Body of pancreas (tissue), 4 donors: ENCODE results near the gene LCE2B. TPM values are rescaled to one million over a fixed set of nuclear protein-coding genes. Genes with fewer than 3 reads are reported as not detected.

ENCODE experiments used
- ATAC-seq: fragments of 150-250 bp; one replicate; pipeline ENCODE4 v1.9.1; 2016
- DNase-seq, 4 donors: peaks; one replicate each; pipeline ENCODE4 v3.0.0-alpha.2; 2019
- H3K27ac ChIP-seq, 4 donors: fragments of 200-600 bp; sonication (generic); 1 replicate in 3 of 4; 2 replicates in 1 of 4; pipeline versions ENCODE4 v1.5.1 to v1.6.1; 2016 to 2019; ENCODE audit warnings: mild to moderate bottlenecking in 1 of 4, mixed read lengths in 1 of 4, moderate library complexity in 1 of 4
- H3K27me3 ChIP-seq, 2 donors: fragments of 200-600 bp; sonication (generic); one replicate each; pipeline ENCODE4 v1.6.0; 2016; ENCODE audit warnings: mild to moderate bottlenecking in 1 of 2
- H3K36me3 ChIP-seq, 2 donors: fragments of 200-600 bp; sonication (generic); replicated peaks in 1 of 2; 2 replicates each; pipeline ENCODE4 v1.5.1; 2016; ENCODE audit warnings: low read depth in 2 of 2; ENCODE audit not compliant: insufficient read depth in 1 of 2
- H3K4me1 ChIP-seq: fragments of 200-600 bp; sonication (generic); one replicate; pipeline ENCODE4 v1.6.0; 2016
- H3K4me3 ChIP-seq, 2 donors: fragments of 200-600 bp; sonication (generic); 1 replicate in 1 of 2; 2 replicates in 1 of 2; pipeline ENCODE4 v1.5.1; 2016 to 2019
- H3K9me3 ChIP-seq, 3 donors: fragments of 200-600 bp; sonication (generic); 1 replicate in 2 of 3; 2 replicates in 1 of 3; pipeline ENCODE4 v1.5.1; 2016
- CTCF ChIP-seq, 7 experiments: fragments of 450-650 bp in 4 of 7; fragments of 200-600 bp in 3 of 7; sonication (generic) in 3 of 7; IDR thresholded peaks; one replicate each; pipeline ENCODE4 v1.5.1; 2016 to 2019; ENCODE audit warnings: antibody characterized with exemption in 7 of 7
- POLR2A ChIP-seq, 3 donors: fragments of 450-650 bp; IDR thresholded peaks; one replicate each; pipeline ENCODE4 v1.6.1; 2016; ENCODE audit warnings: antibody characterized with exemption in 3 of 3, mild to moderate bottlenecking in 2 of 3
- WGBS, 2 donors: methylation state at CpG; one replicate each; pipeline ENCODE4 v1.1.5; 2017; 5-methylcytosine and 5-hydroxymethylcytosine counted together
- intact Hi-C: fragments of 100-400 bp; cut with DNase I; formaldehyde crosslinking; loops from one replicate; pipeline ENCODE4 v1.15.1; 2023
- total RNA-seq, 2 donors: library from RNA; depleted of rRNA; stranded (reverse); fragments of >200 nt; gene quantifications; one replicate each; pipeline ENCODE4 v1.1.0, GENCODE V29; 2016

LCE2B gene
- total RNA-seq, 2 donors from 2014 or later = not detected

GRCh38 chr1:152718238-152718637, 32.3 kb downstream of the LCE2B start:
- DNase-seq (no peak), ATAC-seq (no peak)
- TF ChIP-seq POLR2A (IDR thresholded peaks at IDR 0.05) (no peak), CTCF (IDR thresholded peaks at IDR 0.05) (no peak)
- Histone ChIP-seq H3K9me3 (peaks cover 0 to 8% (median 0%) of the 10 kb centered on the region in 3 donors), H3K4me3 (no peak overlapping the region), H3K4me1 (no peaks in the 10 kb centered on the region), H3K27me3 (no peaks in the 10 kb centered on the region), H3K36me3 (no peaks in the 10 kb centered on the region), H3K27ac (no peak overlapping the region)
- intact Hi-C loops = no loop called here

GRCh38 chr1:152725261-152725660, 39.3 kb downstream of the LCE2B start:
- Histone ChIP-seq H3K4me3 (no peak overlapping the region), H3K27me3 (no peaks in the 10 kb centered on the region), H3K27ac (no peak overlapping the region), H3K9me3 (no peaks in the 10 kb centered on the region), H3K4me1 (no peaks in the 10 kb centered on the region), H3K36me3 (no peaks in the 10 kb centered on the region)
- DNase-seq = no peak
- ATAC-seq = no peak
- TF ChIP-seq CTCF (IDR thresholded peaks at IDR 0.05) (no peak), POLR2A (IDR thresholded peaks at IDR 0.05) (no peak)
- intact Hi-C loops = no loop called here

GRCh38 chr1:152728986-152729385, 43.1 kb downstream of the LCE2B start:
- ATAC-seq (no peak), DNase-seq (no peak)
- Histone ChIP-seq H3K27ac (no peak overlapping the region), H3K4me1 (no peaks in the 10 kb centered on the region), H3K36me3 (no peaks in the 10 kb centered on the region), H3K9me3 (no peaks in the 10 kb centered on the region), H3K4me3 (no peak overlapping the region), H3K27me3 (no peaks in the 10 kb centered on the region)
- 63 to 65% methylated on average over 1 of the region's 1 CpG for WGBS, 2 donors
- TF ChIP-seq CTCF (IDR thresholded peaks at IDR 0.05) (no peak), POLR2A (IDR thresholded peaks at IDR 0.05) (no peak)
- intact Hi-C loops = no loop called here

- intact Hi-C loops = no loop called here
- 10 to 21% methylated on average over 1 of the region's 1 CpG for whole genome bisulfite sequencing, 2 donors
Measured at GRCh38 chr1:152735648-152736047, 49.7 kb downstream of the LCE2B start.

More at GRCh38 chr1:152735648-152736047, 49.7 kb downstream of the LCE2B start:
- H3K27me3 ChIP-seq = no peaks in the 10 kb centered on the region
- no peak overlapping the region for H3K4me3 ChIP-seq
- H3K9me3 ChIP-seq = no peaks in the 10 kb centered on the region
- no peaks in the 10 kb centered on the region for H3K36me3 ChIP-seq
- H3K4me1 ChIP-seq = no peaks in the 10 kb centered on the region
- ATAC-seq = no peak
- DNase-seq = no peak
- H3K27ac ChIP-seq = no peak overlapping the region
- TF ChIP-seq CTCF (IDR thresholded peaks at IDR 0.05) (no peak), POLR2A (IDR thresholded peaks at IDR 0.05) (no peak)

Other genes with a start within 250 kb of the LCE2B start
- not detected for gene LCE5A, start 175.3 kb upstream of the LCE2B start, total RNA-seq
- not detected for gene CRCT1, start 171.6 kb upstream of the LCE2B start, total RNA-seq
- not detected for gene LCE3E, start 119.3 kb upstream of the LCE2B start, total RNA-seq
- gene LCE3D, start 105.6 kb upstream of the LCE2B start, total RNA-seq = not detected
- not detected for gene LCE3C, start 85.9 kb upstream of the LCE2B start, total RNA-seq
- gene LCE3B, start 72.3 kb upstream of the LCE2B start, total RNA-seq = not detected
- gene LCE3A, start 63.0 kb upstream of the LCE2B start, total RNA-seq = not detected
- not detected for gene LCE2D, start 22.7 kb upstream of the LCE2B start, total RNA-seq
- not detected for gene LCE2C, start 10.8 kb upstream of the LCE2B start, total RNA-seq
- not detected for gene LCE2A, start 12.2 kb downstream of the LCE2B start, total RNA-seq
- gene LCE4A, start 22.0 kb downstream of the LCE2B start, total RNA-seq = not detected
- gene KPRP, start 71.9 kb downstream of the LCE2B start, total RNA-seq = not detected
- gene LCE1F, start 89.0 kb downstream of the LCE2B start, total RNA-seq = not detected
- not detected for gene LCE1E, start 100.1 kb downstream of the LCE2B start, total RNA-seq
- not detected for gene LCE1D, start 110.6 kb downstream of the LCE2B start, total RNA-seq
- not detected for gene LCE1C, start 120.5 kb downstream of the LCE2B start, total RNA-seq
- gene LCE1B, start 125.8 kb downstream of the LCE2B start, total RNA-seq = not detected
- gene LCE1A, start 141.3 kb downstream of the LCE2B start, total RNA-seq = not detected
- gene LCE6A, start 156.7 kb downstream of the LCE2B start, total RNA-seq = not detected
- gene LCE7A, start 173.9 kb downstream of the LCE2B start, total RNA-seq = not detected
- not detected for gene SMCP, start 192.2 kb downstream of the LCE2B start, total RNA-seq
- not detected for gene IVL, start 222.4 kb downstream of the LCE2B start, total RNA-seq